ENCODE measurements around the gene DEXI. TPM values are rescaled to one million over a fixed set of nuclear protein-coding genes. Genes with fewer than 3 reads are reported as not detected.

DEXI gene
- total RNA-seq, 1 experiment from 2014 or later, result 23.7 TPM

DNA sequence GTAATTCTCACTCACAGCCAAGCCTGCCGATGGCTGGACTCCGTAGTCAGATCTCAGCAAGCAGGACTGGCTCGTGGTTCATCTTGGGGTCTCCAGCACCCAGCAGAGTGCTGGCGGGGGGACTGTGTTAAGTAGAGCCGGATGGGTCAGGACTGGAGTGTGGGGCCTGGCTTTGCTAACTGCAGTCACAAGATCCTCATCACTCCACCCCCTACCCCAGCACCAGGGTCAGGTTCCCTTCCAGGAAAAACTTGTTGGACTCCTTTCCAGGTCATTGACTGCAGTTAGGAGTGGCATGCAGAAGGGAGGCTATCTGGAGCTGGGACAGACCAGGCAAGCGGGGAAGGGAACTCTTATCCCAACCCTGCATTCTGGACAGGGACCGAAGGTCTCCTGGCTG, 59.3 kb downstream of the DEXI start:
- no peaks in the 10 kb centered on the region for H3K27me3 ChIP-seq (replicated peaks; ENCODE audit: control insufficient read depth, insufficient read depth, low read length)
- Mint-ChIP-seq H3K36me3 (ENCODE audit: insufficient read depth, unreplicated experiment) (no peaks in the 10 kb centered on the region), H3K9me3 (ENCODE audit: unreplicated experiment) (no peaks in the 10 kb centered on the region), H3K27ac (ENCODE audit: unreplicated experiment) (no peak overlapping the region), H3K4me1 (ENCODE audit: low read depth, unreplicated experiment) (peaks cover 8% of the 10 kb centered on the region), H3K27me3 (ENCODE audit: insufficient read depth, unreplicated experiment) (peaks cover 4% of the 10 kb centered on the region), H3K4me3 (ENCODE audit: unreplicated experiment) (no peak overlapping the region)
- DNase-seq, result peak; percentile 68 to 72
- no TSS peak for BruUV-seq (replicated peaks)
- POLR2A ChIA-PET, result no interaction called here
- intact Hi-C loops (cut with micrococcal nuclease; ENCODE audit: unreplicated experiment), result loop anchor here (2.0 kb wide), 1 partner anchor 36 kb away; no protein-coding TSS in a partner anchor
- H3K4me1 ChIP-seq, result peaks cover 17% of the 10 kb centered on the region
- H3K9me3 ChIP-seq, result no peaks in the 10 kb centered on the region
- CTCF ChIA-PET, result no interaction called here
- H3K4me3 ChIP-seq (ENCODE audit: low read depth, low read length), result no peak overlapping the region
- no peak for TF ChIP-seq CTCF (IDR thresholded peaks at IDR 0.05; ENCODE audit: insufficient read depth in 1 of 2, low read depth in 1 of 2, low read length in 1 of 2, severe bottlenecking in 1 of 2, unreplicated experiment in 1 of 2)
- H3K36me3 ChIP-seq (ENCODE audit: control insufficient read depth, insufficient read depth, low read length), result no peaks in the 10 kb centered on the region

DNA sequence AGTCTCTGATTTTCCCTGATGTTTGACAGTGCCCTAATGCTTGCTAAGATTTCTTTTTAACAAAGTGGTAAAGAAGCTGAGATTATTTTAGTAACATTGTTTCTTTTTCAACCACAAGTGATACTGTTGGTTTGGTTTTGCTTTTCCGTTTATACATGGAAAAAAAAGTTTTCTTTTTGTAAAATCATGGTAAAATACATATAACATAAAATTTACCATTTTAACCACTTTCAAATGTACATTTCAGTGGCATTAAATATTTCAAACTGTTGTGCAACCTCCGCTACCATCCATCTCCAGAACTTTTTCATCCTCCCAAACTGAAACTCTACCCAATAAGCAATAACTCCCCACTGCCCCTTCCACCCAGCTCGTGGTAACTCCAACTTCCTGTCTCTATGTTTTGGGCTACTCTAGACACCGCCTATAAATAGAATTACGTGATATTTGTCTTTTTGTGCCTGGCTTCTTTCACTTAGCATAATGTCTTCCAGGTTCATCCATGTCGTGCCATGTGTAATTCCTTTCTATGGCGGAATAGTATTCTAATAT, 60.7 kb downstream of the DEXI start:
- Histone ChIP-seq H3K4me1 (peaks cover 17% of the 10 kb centered on the region), H3K36me3 (ENCODE audit: control insufficient read depth, insufficient read depth, low read length) (no peaks in the 10 kb centered on the region), H3K9me3 (no peaks in the 10 kb centered on the region), H3K27me3 (replicated peaks; ENCODE audit: control insufficient read depth, insufficient read depth, low read length) (no peaks in the 10 kb centered on the region), H3K4me3 (ENCODE audit: low read depth, low read length) (no peak overlapping the region)
- BruUV-seq (replicated peaks), result no TSS peak
- Mint-ChIP-seq H3K27ac (ENCODE audit: unreplicated experiment) (no peak overlapping the region), H3K4me1 (ENCODE audit: low read depth, unreplicated experiment) (peaks cover 8% of the 10 kb centered on the region), H3K27me3 (ENCODE audit: insufficient read depth, unreplicated experiment) (peaks cover 9% of the 10 kb centered on the region), H3K4me3 (ENCODE audit: unreplicated experiment) (no peak overlapping the region), H3K9me3 (ENCODE audit: unreplicated experiment) (no peaks in the 10 kb centered on the region), H3K36me3 (ENCODE audit: insufficient read depth, unreplicated experiment) (no peaks in the 10 kb centered on the region)
- TF ChIP-seq CTCF (IDR thresholded peaks at IDR 0.05; ENCODE audit: insufficient read depth in 1 of 2, low read depth in 1 of 2, low read length in 1 of 2, severe bottlenecking in 1 of 2, unreplicated experiment in 1 of 2), result no peak
- ChIA-PET CTCF (no interaction called here), POLR2A (no interaction called here)
- no peak for DNase-seq
- intact Hi-C loops (cut with micrococcal nuclease; ENCODE audit: unreplicated experiment), result loop anchor here (2.0 kb wide), 1 partner anchor 37 kb away; no protein-coding TSS in a partner anchor

DNA sequence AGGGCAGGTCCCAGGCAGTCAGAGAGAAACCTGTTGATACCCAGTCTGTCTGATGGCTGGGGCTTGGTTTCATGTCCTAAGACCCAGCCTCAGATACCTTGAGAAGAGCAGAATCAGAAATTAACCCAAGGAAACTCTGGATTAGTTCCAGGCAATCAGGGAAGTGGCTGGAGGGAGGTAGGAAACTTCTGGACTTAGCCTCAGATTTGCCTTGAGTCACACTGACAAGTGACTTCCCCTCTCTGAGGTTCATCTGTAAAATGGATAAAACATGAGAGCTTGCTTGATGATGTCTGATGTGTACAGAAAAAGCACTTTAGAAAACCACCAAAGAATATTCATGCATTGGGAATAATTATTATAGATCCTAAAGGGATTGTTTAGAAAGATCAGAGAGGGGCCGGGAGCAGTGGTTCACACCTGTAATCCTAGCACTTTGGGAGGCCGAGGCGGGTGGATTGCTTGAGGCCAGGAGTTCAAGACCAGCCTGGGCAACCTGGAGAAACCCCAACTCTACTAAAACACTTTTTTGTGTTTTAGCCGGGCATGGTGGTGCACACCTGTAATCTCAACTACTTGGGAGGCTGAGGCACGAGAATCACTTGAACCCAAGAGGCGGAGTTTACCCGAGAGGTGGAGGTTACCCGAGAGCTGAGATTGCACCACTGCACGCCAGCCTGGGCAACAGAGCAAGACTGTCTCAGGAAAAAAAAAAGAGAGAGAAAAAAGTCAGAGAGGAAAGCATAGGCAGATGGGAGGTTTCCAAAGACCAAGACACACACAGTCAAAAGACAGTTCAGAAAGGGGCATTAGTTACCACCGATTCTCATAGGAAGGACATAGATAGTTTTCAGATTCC, 61.4 kb downstream of the DEXI start:
- CTCF ChIA-PET, result no interaction called here
- Mint-ChIP-seq H3K27me3 (ENCODE audit: insufficient read depth, unreplicated experiment) (peaks cover 12% of the 10 kb centered on the region), H3K36me3 (ENCODE audit: insufficient read depth, unreplicated experiment) (no peaks in the 10 kb centered on the region), H3K27ac (ENCODE audit: unreplicated experiment) (no peak overlapping the region), H3K9me3 (ENCODE audit: unreplicated experiment) (no peaks in the 10 kb centered on the region), H3K4me1 (ENCODE audit: low read depth, unreplicated experiment) (peaks cover 8% of the 10 kb centered on the region), H3K4me3 (ENCODE audit: unreplicated experiment) (no peak overlapping the region)
- H3K4me1 ChIP-seq, result peaks cover 17% of the 10 kb centered on the region
- intact Hi-C loops (cut with micrococcal nuclease; ENCODE audit: unreplicated experiment), result no loop called here
- no peaks in the 10 kb centered on the region for H3K36me3 ChIP-seq (ENCODE audit: control insufficient read depth, insufficient read depth, low read length)
- BruUV-seq (replicated peaks), result no TSS peak
- no peak for TF ChIP-seq CTCF (IDR thresholded peaks at IDR 0.05; ENCODE audit: insufficient read depth in 1 of 2, low read depth in 1 of 2, low read length in 1 of 2, severe bottlenecking in 1 of 2, unreplicated experiment in 1 of 2)
- POLR2A ChIA-PET, result no interaction called here
- H3K27me3 ChIP-seq (replicated peaks; ENCODE audit: control insufficient read depth, insufficient read depth, low read length), result no peaks in the 10 kb centered on the region
- H3K9me3 ChIP-seq, result no peaks in the 10 kb centered on the region
- no peak for DNase-seq
- no peak overlapping the region for H3K4me3 ChIP-seq (ENCODE audit: low read depth, low read length)

Data from Caco-2 (cell line).